Colon (tissue), 2 donors: ENCODE measurements around the gene C1orf116.

Experiments
- FAIRE-seq: peaks from 2 replicates; lab custom pipeline; 2012; peaks lifted over from hg19 to GRCh38; lab: Jason Lieb, UNC
- donor health status: control.
- donor health status: control.

The C1orf116 gene

GRCh38 chr1:207019661-207020060 is 12.9 kb downstream of the C1orf116 start:
- FAIRE-seq = no peak

- no peak for FAIRE-seq
Observed at GRCh38 chr1:207019161-207019560, 13.4 kb downstream of the C1orf116 start.

DNA sequence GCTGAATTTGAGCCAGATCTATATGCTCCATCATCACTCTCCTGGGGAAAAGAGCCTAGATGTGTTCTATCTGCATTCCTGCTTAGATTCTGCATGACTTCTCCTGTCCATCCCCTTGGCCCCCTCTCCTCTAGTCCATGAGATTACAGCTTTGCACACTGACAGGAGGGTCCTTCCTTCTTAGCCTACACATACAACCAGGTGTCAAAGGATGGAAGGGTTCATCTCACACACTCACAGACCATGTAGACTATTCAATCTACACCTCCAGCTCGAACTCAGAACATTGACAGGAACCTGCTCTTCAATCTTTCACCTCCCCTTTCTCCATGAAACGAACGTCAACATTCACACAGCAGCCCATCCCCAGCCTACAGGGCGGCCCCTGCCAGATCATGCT is 13.8 kb downstream of the C1orf116 start:
- FAIRE-seq = no peak

GRCh38 chr1:207017615-207018559 is 14.7 kb downstream of the C1orf116 start:
- FAIRE-seq = no peak

DNA sequence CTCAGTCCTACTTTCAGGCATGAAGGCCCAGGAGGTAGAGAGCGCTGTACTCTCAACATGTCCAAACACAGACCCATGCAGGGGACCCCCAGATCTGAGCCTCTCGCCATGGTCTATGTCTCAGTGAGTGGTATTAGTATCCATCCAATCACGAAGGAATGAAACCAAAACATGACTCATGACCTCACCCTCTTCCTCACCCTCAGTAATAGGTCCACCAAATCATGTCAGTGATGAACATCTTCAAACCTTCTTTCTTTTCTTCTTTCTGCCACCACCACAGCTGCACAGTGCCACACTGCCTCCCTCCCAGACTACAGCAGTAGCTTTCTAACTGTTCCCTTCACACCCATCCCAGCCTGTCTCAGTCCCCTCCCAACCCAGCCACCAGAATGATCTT is 16.8 kb downstream of the C1orf116 start:
- FAIRE-seq = no peak

DNA sequence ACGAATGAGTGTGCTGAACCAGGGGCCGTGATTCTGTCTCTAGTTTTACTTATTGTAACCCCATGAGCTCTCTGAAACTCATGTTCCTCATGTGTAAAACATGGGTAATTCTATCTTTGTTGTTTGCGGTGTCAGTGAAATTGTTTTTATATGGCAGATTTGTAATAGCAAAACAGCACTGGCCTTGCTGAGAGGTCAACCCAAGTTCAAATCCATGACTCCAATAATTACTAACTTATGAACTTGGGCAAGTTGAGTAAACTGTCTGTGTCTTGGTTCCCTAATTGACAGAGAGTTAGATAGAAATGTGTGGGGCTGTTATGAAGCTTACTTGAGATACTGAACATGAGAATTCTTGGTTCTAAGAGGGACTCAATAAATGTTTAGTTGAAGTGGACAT is 17.8 kb downstream of the C1orf116 start:
- FAIRE-seq = no peak

DNA sequence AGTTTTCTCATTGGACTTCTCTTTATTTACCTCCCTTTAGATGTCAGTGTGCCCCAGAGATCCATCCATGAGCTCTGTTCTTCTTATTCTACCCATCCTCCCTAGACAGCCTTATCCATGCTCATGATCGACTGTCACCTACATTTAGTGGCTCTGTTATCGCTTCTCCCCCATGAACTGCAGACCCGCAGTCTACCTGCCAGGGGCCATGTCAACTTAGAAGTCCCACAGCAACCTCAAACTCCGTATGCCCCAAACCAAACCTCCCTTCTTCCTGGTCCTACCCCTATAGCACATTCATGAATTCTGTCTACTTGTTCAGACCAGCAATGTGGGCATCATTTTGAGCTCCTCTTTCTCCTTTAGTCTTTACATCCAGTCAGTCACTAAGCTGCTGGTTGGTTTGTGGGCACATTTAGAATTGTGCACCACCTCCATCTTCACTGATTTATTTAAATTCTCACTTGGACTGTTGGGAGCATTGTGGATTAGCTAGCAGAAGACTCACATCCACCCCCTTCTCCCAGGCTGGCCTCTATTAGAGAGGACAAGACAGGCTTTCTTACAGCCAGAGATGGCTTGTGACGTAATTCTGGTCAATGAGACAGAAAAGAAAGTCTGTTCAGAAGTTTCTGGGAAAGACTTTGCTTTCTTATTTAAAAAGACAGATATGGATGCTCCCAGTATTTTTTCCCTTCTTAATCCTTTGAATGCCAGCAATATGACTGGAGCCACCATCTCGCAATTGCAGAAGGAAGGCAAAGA is 19.1 kb downstream of the C1orf116 start:
- no peak for FAIRE-seq

GRCh38 chr1:207010726-207011125 is 21.8 kb downstream of the C1orf116 start:
- FAIRE-seq = no peak

- no peak for FAIRE-seq
Observed at GRCh38 chr1:207009945-207010344, 22.6 kb downstream of the C1orf116 start.

GRCh38 chr1:207009182-207009850 is 23.2 kb downstream of the C1orf116 start:
- no peak for FAIRE-seq

- no peak for FAIRE-seq
Observed at GRCh38 chr1:207007352-207008033, 25.1 kb downstream of the C1orf116 start.

- no peak for FAIRE-seq
Observed at GRCh38 chr1:207006914-207007313, 25.6 kb downstream of the C1orf116 start.

DNA sequence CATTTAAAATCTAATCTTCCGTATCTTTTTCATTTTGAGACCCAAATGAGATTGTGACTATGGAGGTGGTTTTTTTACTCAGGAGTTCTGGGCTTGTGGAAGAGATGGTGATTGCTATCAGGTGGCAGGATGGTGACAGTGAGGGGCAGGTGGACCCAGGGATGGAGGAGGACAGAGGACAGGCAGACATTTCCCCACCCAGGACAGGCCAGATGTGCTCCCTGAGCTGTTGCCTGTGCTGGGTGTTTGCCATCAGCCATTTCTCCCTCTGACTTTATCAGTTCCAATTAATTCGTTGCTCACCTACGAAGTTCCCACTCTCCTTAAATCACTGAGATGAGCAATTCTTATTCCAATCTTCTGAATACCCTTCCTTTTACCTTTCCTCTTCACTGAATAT is 26.5 kb downstream of the C1orf116 start:
- no peak for FAIRE-seq

DNA sequence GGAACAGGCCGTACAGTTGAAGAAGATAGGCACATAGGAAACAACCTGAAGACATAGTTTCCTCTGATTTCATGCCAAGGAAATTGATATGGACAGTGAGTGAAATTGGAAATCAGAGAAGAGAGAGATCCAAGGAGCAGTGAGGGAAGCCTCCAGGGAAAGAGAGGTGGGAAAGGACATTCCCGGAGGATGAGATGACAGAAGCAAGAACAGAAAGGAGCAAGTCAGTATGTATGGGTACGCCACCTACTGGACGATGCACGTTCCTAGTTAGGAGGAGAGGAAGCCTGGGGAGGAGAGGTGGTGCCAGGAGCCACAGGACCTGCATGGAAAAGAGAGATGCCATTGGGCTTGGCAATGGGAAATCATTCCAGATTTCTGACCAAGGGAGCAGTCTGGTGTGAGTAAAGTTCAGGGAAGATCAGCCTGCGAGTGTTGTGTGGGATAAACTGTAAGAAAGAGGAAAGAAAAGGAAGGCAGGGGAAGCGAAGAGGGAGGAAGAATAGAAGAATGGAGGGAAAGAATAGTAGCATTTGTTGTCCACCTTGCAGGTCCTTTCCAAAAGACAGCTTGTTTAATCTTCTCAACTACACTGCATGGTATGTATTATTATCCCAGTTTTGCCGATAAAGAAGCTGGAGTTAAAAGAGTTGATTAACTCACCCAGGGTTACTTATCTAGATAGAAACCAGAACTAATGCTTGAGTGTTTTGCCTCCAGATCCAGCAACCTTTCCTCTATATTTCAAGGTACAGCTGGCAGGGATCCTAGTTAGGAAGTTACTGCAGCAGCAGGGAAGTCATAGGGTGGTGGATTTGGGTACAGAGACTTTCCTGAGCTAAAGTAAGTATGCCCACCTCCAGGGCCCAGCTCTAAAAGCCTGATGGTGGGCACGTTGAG is 27.4 kb downstream of the C1orf116 start:
- no peak for FAIRE-seq

DNA sequence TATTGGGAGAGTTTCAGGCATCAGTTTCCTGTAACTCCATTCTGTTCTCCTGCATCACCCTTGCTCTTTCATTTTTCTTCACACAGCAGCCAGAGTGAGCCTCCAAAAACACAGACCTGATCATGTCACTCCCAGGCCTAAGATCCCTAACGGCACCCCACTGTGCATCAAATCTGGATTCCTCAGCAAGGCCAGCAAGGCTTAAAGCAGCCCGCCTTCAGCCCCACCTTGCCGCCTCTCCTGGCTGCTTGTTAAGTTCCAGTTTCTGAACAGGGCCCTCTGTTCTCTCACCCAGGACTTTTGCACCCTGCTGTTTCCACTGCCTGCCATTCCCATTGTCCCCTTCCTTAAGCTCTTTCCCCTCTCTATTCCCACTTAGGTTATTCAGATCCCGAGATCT is 29.3 kb downstream of the C1orf116 start:
- FAIRE-seq = no peak

DNA sequence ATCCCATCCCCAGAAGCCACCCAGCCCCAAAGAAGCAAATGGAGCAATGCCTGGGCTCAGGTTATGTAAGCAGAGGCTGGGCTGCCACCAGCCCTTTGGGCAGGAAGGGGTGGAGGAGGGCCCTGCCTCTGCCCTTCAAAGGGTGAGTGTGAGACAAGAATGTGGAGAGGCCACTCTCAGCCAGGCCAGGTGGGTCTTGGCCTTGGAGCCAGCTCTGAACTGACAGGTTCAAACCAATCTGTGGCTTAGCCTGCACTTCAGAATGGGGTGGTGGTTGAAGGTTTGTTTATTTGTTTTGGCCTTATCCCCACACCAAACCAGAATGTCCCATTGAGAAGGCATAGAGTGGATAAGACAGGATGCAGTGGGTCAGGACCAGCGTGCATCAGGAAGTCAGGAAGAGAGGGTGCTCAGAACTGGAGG is 29.8 kb downstream of the C1orf116 start:
- FAIRE-seq = no peak

DNA sequence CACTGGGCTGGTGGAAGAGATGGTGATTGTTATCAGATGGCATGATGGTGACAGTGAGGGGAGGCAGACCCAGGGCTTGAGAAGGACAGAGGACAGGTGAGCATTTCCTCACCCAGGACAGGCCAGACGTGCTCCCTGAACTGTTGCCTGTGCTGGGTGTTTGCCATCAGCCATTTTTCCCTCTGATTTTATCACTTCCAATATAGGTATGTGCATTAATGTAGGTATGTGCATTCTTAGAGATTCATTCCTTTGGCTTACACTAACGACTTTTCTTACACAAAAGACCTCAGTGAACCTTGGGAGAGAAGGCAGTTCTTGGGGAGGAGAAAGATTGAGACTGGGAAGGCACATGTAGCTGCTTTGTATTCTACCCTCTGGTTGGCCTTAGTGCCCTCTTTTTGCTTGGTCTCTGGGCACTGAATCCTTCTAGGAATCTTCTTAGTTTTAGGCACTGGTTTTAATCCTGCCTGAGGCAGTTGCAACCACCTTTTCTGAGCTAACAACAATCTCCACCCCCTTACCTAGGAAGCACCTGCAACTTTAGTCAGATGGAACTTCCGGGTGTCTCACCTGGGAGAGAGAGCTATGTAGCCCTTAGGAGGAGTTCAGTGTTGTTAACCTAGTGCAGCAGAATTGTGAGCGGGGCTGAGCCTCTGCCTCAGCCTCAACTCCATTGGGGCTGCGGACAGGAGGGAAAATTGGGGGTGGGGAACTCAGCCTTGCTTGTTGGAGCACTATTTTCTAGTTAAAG is 30.9 kb downstream of the C1orf116 start:
- no peak for FAIRE-seq

- no peak for FAIRE-seq
Observed at GRCh38 chr1:207000651-207001291, 31.8 kb downstream of the C1orf116 start.

DNA sequence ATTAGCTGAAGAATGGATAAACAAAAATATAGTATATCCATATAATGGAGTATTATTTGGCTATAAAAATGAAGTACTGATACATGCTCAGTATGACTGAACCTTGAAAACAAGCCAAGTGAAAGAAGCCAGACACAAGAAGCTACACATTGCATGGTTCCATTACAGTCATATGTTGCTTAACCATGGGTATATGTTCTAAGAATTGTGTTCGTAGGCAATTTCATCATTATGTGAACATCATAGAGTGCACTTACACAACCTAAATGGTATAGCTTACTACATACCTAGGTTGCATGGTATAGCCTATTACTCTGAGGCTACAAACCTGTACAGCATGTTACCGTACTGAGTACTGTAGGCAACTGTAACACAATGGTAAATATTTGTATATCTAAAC is 33.7 kb downstream of the C1orf116 start:
- FAIRE-seq = no peak

GRCh38 chr1:206992790-206993189 is 39.8 kb downstream of the C1orf116 start:
- no peak for FAIRE-seq
